Measurements from ENCODE around the gene GAS2L1.

The GAS2L1 gene

DNA sequence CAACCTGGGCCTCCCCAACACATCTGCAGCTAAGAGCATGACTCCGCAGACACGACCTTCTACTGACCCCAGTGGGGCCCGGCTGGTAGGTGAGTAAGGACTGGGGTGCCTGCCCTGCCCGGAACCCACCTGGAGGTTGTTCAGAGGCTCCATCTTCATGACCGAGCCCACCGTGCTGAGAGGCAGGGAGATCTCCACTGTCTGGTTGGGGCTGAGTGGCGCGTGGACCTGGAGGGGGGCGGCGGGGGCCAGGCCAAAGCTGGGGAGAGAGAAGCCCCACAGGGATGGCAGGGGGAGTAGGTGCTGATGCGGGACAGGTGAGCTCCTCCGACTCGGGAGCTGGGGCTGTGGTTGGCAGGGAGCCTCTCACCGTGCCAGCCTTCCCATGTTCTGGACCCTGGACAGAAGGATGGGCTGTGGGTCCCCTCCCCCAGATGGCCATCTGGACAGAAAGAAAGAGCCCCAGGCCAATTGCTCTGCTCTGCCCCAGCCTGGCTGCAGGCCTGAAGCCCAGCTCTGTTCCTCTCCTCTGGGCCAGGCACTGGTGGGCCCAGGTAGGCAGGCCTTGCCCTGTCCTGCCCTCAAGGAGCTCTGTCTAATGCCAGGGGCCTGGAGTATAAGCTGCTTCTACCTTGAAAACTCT, 25.3 kb downstream of the GAS2L1 start:
- H3K4me1 Mint-ChIP-seq: peaks cover 23% of the 10 kb centered on the region
- TF ChIP-seq, protein P1, sequence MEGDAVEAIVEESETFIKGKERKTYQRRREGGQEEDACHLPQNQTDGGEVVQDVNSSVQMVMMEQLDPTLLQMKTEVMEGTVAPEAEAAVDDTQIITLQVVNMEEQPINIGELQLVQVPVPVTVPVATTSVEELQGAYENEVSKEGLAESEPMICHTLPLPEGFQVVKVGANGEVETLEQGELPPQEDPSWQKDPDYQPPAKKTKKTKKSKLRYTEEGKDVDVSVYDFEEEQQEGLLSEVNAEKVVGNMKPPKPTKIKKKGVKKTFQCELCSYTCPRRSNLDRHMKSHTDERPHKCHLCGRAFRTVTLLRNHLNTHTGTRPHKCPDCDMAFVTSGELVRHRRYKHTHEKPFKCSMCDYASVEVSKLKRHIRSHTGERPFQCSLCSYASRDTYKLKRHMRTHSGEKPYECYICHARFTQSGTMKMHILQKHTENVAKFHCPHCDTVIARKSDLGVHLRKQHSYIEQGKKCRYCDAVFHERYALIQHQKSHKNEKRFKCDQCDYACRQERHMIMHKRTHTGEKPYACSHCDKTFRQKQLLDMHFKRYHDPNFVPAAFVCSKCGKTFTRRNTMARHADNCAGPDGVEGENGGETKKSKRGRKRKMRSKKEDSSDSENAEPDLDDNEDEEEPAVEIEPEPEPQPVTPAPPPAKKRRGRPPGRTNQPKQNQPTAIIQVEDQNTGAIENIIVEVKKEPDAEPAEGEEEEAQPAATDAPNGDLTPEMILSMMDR (IDR thresholded peaks at IDR 0.05; ENCODE audit: unreplicated experiment in 3 of 3): no peak
- peaks cover 19% of the 10 kb centered on the region for H3K36me3 Mint-ChIP-seq (ENCODE audit: low read depth)
- no peak overlapping the region for H3K4me3 Mint-ChIP-seq
- peak overlapping the region in 1 of 3 experiments; percentile 49 for H3K27ac Mint-ChIP-seq
- no peaks in the 10 kb centered on the region for H3K9me3 Mint-ChIP-seq
- no peaks in the 10 kb centered on the region for H3K27me3 Mint-ChIP-seq (ENCODE audit: low read depth)

DNA sequence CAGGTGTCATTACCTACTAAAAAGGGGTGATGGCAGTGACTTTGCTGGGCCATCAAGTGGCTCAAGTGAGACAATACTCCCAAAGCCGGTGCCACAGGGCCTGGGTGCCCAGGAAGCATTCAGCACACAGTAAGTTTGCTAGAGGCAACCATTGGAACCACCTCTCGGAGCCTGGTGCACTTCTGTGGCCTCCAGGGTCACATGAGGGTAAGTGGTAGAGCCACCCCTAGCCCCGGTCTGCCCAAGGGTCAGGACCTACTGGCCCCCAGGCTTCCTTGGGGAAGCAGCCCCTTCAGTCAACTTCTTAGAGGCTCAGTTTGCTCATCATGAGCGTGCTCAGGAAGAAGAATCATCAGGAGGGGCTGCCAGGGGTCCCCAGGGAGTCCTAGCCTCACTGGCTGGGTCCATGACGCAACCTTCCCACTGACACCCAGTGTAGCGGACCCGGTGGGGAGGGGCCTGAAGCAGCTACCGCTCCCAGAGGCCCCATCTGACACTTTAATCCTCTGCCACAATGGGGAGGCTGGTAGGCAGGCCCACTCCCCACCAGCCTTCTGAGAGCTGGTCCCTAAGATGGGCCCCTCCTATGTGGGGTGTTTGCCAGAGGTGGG, 26.5 kb downstream of the GAS2L1 start:
- Mint-ChIP-seq H3K27me3 (ENCODE audit: low read depth) (no peaks in the 10 kb centered on the region), H3K27ac (no peak overlapping the region), H3K4me3 (no peak overlapping the region), H3K9me3 (no peaks in the 10 kb centered on the region), H3K4me1 (peaks cover 17% of the 10 kb centered on the region), H3K36me3 (ENCODE audit: low read depth) (peaks cover 26% of the 10 kb centered on the region)
- TF ChIP-seq, protein P1 (IDR thresholded peaks at IDR 0.05; ENCODE audit: unreplicated experiment in 3 of 3): no peak

DNA sequence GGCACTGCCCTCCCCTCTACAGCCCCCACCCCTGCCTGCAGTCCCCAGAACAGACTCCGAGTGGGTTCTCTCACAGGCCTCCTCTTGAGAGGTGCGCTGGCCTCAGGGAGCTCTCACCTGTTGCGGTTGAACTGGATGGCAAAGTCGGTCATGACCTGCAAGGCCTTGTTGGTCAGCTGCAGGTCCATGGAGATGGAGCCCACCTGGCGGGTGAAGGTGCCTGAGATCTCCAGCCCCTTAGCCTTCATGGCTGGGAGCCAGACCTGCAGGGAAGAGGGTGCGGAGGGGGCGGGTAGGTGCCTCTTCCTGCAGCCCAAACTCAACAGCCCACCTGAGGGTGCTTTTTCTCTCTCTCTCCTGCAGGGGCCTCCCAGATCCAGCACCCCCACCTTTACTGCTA, 27.7 kb downstream of the GAS2L1 start:
- H3K4me3 Mint-ChIP-seq: no peak overlapping the region
- peaks cover 37% of the 10 kb centered on the region for H3K36me3 Mint-ChIP-seq (ENCODE audit: low read depth)
- no peak overlapping the region for H3K27ac Mint-ChIP-seq
- TF ChIP-seq, protein P1 (IDR thresholded peaks at IDR 0.05; ENCODE audit: unreplicated experiment in 3 of 3): no peak
- no peaks in the 10 kb centered on the region for H3K9me3 Mint-ChIP-seq
- no peaks in the 10 kb centered on the region for H3K27me3 Mint-ChIP-seq (ENCODE audit: low read depth)
- H3K4me1 Mint-ChIP-seq: peaks cover 17% of the 10 kb centered on the region

DNA sequence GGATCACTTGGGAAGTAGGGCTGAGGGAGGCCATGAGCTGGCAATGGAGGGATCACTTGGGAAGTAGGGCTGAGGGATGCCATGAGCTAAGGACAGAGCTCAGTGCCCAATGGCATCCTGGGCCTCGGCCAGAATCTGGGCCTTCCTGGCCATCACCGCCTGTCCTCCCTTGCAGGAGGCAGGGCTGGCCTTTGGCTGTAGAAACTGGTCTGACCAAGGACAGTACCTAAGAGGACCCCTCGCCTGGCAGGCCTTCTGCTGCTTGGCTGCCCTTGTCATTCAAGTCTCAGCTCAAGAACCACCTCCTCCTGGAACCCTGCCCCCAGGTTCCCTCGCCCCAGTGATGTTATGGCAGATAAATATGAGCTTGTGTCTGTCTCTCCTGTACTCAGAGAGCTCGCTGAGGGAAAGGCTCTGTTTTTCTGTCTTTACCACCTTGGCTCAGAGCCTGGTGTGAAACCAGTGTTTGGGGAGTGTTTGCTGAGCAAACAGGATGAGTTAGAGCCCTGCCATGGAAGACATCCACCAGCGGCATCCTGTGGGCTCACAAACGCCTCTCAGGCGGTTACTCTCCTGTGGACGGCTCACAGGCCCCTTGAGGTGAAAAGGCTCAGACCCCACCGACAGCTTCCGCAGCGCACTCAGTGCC, 28.4 kb downstream of the GAS2L1 start:
- H3K27ac Mint-ChIP-seq: no peak overlapping the region
- TF ChIP-seq, protein P1 (IDR thresholded peaks at IDR 0.05; ENCODE audit: unreplicated experiment in 3 of 3): no peak
- peaks cover 43% of the 10 kb centered on the region for H3K36me3 Mint-ChIP-seq (ENCODE audit: low read depth)
- H3K4me1 Mint-ChIP-seq: peaks cover 11% of the 10 kb centered on the region
- no peaks in the 10 kb centered on the region for H3K27me3 Mint-ChIP-seq (ENCODE audit: low read depth)
- no peak overlapping the region for H3K4me3 Mint-ChIP-seq
- no peaks in the 10 kb centered on the region for H3K9me3 Mint-ChIP-seq

DNA sequence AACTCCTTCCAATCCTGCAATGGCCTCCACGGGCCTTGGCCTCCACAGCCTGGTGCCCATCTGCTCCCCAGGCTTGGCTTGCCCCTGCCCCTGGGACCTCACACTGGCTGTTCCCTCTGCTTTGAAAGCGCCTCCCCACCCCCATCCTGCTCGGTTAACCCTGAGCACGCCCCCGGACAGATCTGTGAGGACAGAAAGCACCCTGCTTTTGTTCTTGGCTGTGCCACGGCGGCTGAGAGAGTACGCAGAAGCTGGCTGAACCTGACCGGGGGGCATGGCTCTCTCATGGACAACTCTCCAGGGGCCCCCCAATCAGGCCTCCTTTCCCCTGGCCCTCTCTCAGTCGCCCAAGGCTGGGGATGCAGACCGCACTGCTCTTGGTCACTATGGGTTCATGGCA, 29.2 kb downstream of the GAS2L1 start:
- H3K4me3 Mint-ChIP-seq: no peak overlapping the region
- peaks cover 43% of the 10 kb centered on the region for H3K36me3 Mint-ChIP-seq (ENCODE audit: low read depth)
- TF ChIP-seq, protein P1 (IDR thresholded peaks at IDR 0.05; ENCODE audit: unreplicated experiment in 3 of 3): no peak
- no peaks in the 10 kb centered on the region for H3K9me3 Mint-ChIP-seq
- peaks cover 8% of the 10 kb centered on the region for H3K4me1 Mint-ChIP-seq
- H3K27me3 Mint-ChIP-seq (ENCODE audit: low read depth): no peaks in the 10 kb centered on the region
- no peak overlapping the region for H3K27ac Mint-ChIP-seq

All from nephron (organoid).